NCI-H2029 treated with DMSO at 0.1 percent for 48 hours (cell line): ENCODE measurements around the gene NAV2.

ENCODE experiments used
- DNase-seq: peaks from one replicate; lab custom pipeline; 2025; lab: John Stamatoyannopoulos, UW

Gene NAV2

GRCh38 chr11:19712281-19713195, at the start of gene NAV2:
TSS of gene NAV2 (plus strand) at chr11:19712837. CDS start at chr11:19713696, 859 bp downstream.
- peak; percentile 55 for DNase-seq

GRCh38 chr11:19663206-19663605, 49.4 kb upstream of the NAV2 start:
- no peak for DNase-seq

GRCh38 chr11:19664886-19665548, 47.6 kb upstream of the NAV2 start:
- DNase-seq, result no peak

- DNase-seq, result no peak
Measured at GRCh38 chr11:19666951-19667350, 45.7 kb upstream of the NAV2 start.

GRCh38 chr11:19669511-19669910, 43.1 kb upstream of the NAV2 start:
- DNase-seq, result no peak

GRCh38 chr11:19670030-19670791, 42.4 kb upstream of the NAV2 start:
- DNase-seq, result no peak

GRCh38 chr11:19672586-19673206, 39.9 kb upstream of the NAV2 start:
- DNase-seq, result no peak

- no peak for DNase-seq
Measured at GRCh38 chr11:19673924-19674729, 38.5 kb upstream of the NAV2 start.

GRCh38 chr11:19674836-19675235, 37.8 kb upstream of the NAV2 start:
- no peak for DNase-seq

- no peak for DNase-seq
Measured at GRCh38 chr11:19675397-19675796, 37.2 kb upstream of the NAV2 start.

GRCh38 chr11:19676475-19677380, 35.9 kb upstream of the NAV2 start:
- DNase-seq, result no peak

- no peak for DNase-seq
Measured at GRCh38 chr11:19677381-19678080, 35.1 kb upstream of the NAV2 start.

GRCh38 chr11:19679952-19680828, 32.4 kb upstream of the NAV2 start:
- DNase-seq, result no peak

- DNase-seq, result no peak
Measured at GRCh38 chr11:19680829-19681368, 31.7 kb upstream of the NAV2 start.

- DNase-seq, result no peak
Measured at GRCh38 chr11:19683141-19683805, 29.4 kb upstream of the NAV2 start.

- DNase-seq, result no peak
Measured at GRCh38 chr11:19683862-19684491, 28.7 kb upstream of the NAV2 start.

GRCh38 chr11:19686234-19686633, 26.4 kb upstream of the NAV2 start:
- no peak for DNase-seq
